GM12873 (cell line): ENCODE results near the gene DNAI1.

Experiments
- CTCF ChIP-seq: IDR thresholded peaks from 2 replicates; pipeline ENCODE4 v1.5.1; 2012; ENCODE audit warnings: low read depth, mild to moderate bottlenecking, moderate library complexity, low read length, control low read depth; ENCODE audit not compliant: insufficient read depth; ENCODE audit errors: missing control alignments

DNAI1 gene

GRCh38 chr9:34493972-34494535, 35.4 kb downstream of the DNAI1 start:
- no peak for TF ChIP-seq CTCF

- no peak for TF ChIP-seq CTCF
Measured at GRCh38 chr9:34496149-34496712, 37.6 kb downstream of the DNAI1 start.

- TF ChIP-seq CTCF, result no peak
Measured at GRCh38 chr9:34498553-34498952, 39.9 kb downstream of the DNAI1 start.

- no peak for TF ChIP-seq CTCF
Measured at GRCh38 chr9:34499076-34499475, 40.5 kb downstream of the DNAI1 start.

GRCh38 chr9:34500623-34501267, 42.1 kb downstream of the DNAI1 start:
- peak; percentile 98 for TF ChIP-seq CTCF

GRCh38 chr9:34501372-34501771, 42.8 kb downstream of the DNAI1 start:
- TF ChIP-seq CTCF, result no peak

- TF ChIP-seq CTCF, result no peak
Measured at GRCh38 chr9:34501889-34502425, 43.4 kb downstream of the DNAI1 start.
